B cell (primary cell): ENCODE data around the gene ZNF532. TPM values are rescaled to one million over a fixed set of nuclear protein-coding genes. Genes with fewer than 3 reads are reported as not detected.

ENCODE experiments used
- ATAC-seq: fragments of 200-7000 bp; cut with Tn5 transposase; one replicate; pipeline ENCODE4 v1.10.0; 2021; ENCODE audit warnings: low read depth, mild to moderate bottlenecking, moderate number of reproducible peaks, moderate library complexity
- CTCF ChIA-PET: fragments of 350-600 bp; sonication (Branson Sonifier 250); formaldehyde crosslinking; loops from one replicate; lab custom pipeline; 2021; ENCODE audit warnings: antibody characterized with exemption, inconsistent platforms; lab: Charles Lee
- POLR2A ChIA-PET: fragments of 350-600 bp; sonication (Branson Sonifier 250); formaldehyde crosslinking; loops from one replicate; lab custom pipeline; 2021; ENCODE audit warnings: antibody characterized with exemption; lab: Charles Lee
- DNase-seq: peaks from one replicate; pipeline ENCODE4 v3.0.0; 2013
- H2AFZ ChIP-seq: 2 replicates; pipeline ENCODE4 v1.6.1; 2012; ENCODE audit warnings: mild to moderate bottlenecking, low read depth, low read length; ENCODE audit not compliant: insufficient read depth, poor library complexity, severe bottlenecking
- H3K27ac ChIP-seq, 2 donors: 1 replicate in 1 of 2; 2 replicates in 1 of 2; pipeline ENCODE4 v1.5.1; 2012 to 2013; ENCODE audit warnings: low read length in 2 of 2, mild to moderate bottlenecking in 2 of 2, moderate library complexity in 1 of 2
- H3K27me3 ChIP-seq, 4 experiments: fragments of 200-600 bp in 1 of 4; sonication (generic) in 1 of 4; replicated peaks in 1 of 4; 1 replicate in 2 of 4; 2 replicates in 2 of 4; pipeline versions ENCODE4 v1.6.1 to v1.7.0; 2013 to 2016; ENCODE audit warnings: low read length in 3 of 4, mild to moderate bottlenecking in 2 of 4, mixed read lengths in 1 of 4, moderate library complexity in 1 of 4; ENCODE audit not compliant: insufficient read depth in 4 of 4, control insufficient read depth in 3 of 4; ENCODE audit errors: control extremely low read depth in 1 of 4
- H3K36me3 ChIP-seq, 2 experiments: replicated peaks in 1 of 2; 1 replicate in 1 of 2; 2 replicates in 1 of 2; pipeline versions ENCODE4 v1.6.1 to v1.7.1; 2013; ENCODE audit warnings: low read length in 1 of 2; ENCODE audit not compliant: insufficient read depth in 2 of 2, control insufficient read depth in 1 of 2; ENCODE audit errors: control extremely low read depth in 1 of 2, extremely low read depth in 1 of 2
- H3K4me1 ChIP-seq, 2 donors: fragments of 200-600 bp in 1 of 2; sonication (generic) in 1 of 2; 1 replicate in 1 of 2; 2 replicates in 1 of 2; pipeline versions ENCODE4 v1.5.1 to v1.6.1; 2013 to 2017; ENCODE audit warnings: low read length in 2 of 2; ENCODE audit not compliant: control insufficient read depth in 2 of 2, insufficient read depth in 2 of 2
- H3K4me2 ChIP-seq: replicated peaks from 2 replicates; pipeline ENCODE3; 2012; ENCODE audit warnings: mild to moderate bottlenecking, low read depth, low read length; ENCODE audit not compliant: poor library complexity, severe bottlenecking
- H3K4me3 ChIP-seq, 5 experiments: fragments of 200-600 bp in 1 of 5; sonication (generic) in 1 of 5; 1 replicate in 3 of 5; 2 replicates in 2 of 5; pipeline versions ENCODE4 v1.5.1 to v1.7.0; 2011 to 2016; ENCODE audit warnings: low read length in 4 of 5, mild to moderate bottlenecking in 4 of 5, low read depth in 2 of 5, control low read depth in 1 of 5, moderate library complexity in 1 of 5; ENCODE audit not compliant: insufficient read depth in 1 of 5; ENCODE audit errors: control extremely low read depth in 1 of 5, extremely low read depth in 1 of 5
- H3K79me2 ChIP-seq: fragments of 200-600 bp; sonication (generic); one replicate; pipeline ENCODE4 v1.6.0; 2016; ENCODE audit warnings: low read length; ENCODE audit not compliant: control insufficient read depth, insufficient read depth
- H3K9ac ChIP-seq: fragments of 200-600 bp; sonication (generic); 2 replicates; pipeline ENCODE4 v1.6.1; 2017; ENCODE audit warnings: mild to moderate bottlenecking, low read length, moderate library complexity
- H3K9me3 ChIP-seq, 3 donors: one replicate each; pipeline versions ENCODE4 v1.6.1 to v1.7.1; 2013; ENCODE audit warnings: low read length in 2 of 3; ENCODE audit not compliant: control insufficient read depth in 2 of 3, insufficient read depth in 1 of 3; ENCODE audit errors: control extremely low read depth in 1 of 3
- H4K20me1 ChIP-seq: 2 replicates; pipeline ENCODE4 v1.6.0; 2012; ENCODE audit warnings: mild to moderate bottlenecking, low read length; ENCODE audit not compliant: insufficient read depth, control insufficient read depth, poor library complexity, severe bottlenecking
- H3K27ac Mint-ChIP-seq: one replicate; pipeline ENCODE4 v1.8.0; 2021; ENCODE audit warnings: mixed read lengths
- H3K27me3 Mint-ChIP-seq: one replicate; pipeline ENCODE4 v1.8.0; 2021; ENCODE audit warnings: mixed read lengths
- H3K4me1 Mint-ChIP-seq: one replicate; pipeline ENCODE4 v1.8.0; 2021; ENCODE audit warnings: mixed read lengths
- H3K4me3 Mint-ChIP-seq: one replicate; pipeline ENCODE4 v1.8.0; 2021; ENCODE audit warnings: mixed read lengths
- H3K9me3 Mint-ChIP-seq: one replicate; pipeline ENCODE4 v1.8.0; 2022; ENCODE audit warnings: mixed read lengths; ENCODE audit not compliant: insufficient read depth
- CTCF ChIP-seq: fragments of 200-600 bp; IDR thresholded peaks from one replicate; pipeline ENCODE4 v1.8.0; 2022; ENCODE audit warnings: antibody characterized with exemption, mild to moderate bottlenecking
- EZH2 ChIP-seq: IDR thresholded peaks from 2 replicates; pipeline ENCODE4 v1.6.1; 2012; ENCODE audit warnings: borderline replicate concordance, low read depth, mild to moderate bottlenecking, moderate library complexity, low read length; ENCODE audit not compliant: insufficient read depth, poor library complexity, severe bottlenecking
- WGBS: methylation state at CpG from one replicate; pipeline ENCODE4 v1.1.5; 2013; ENCODE audit warnings: missing lambda C conversion rate; ENCODE audit not compliant: insufficient coverage; 5-methylcytosine and 5-hydroxymethylcytosine counted together
- intact Hi-C: fragments of 100-400 bp; cut with micrococcal nuclease; formaldehyde crosslinking; loops from one replicate; pipeline ENCODE4 v1.10.0; 2022
- polyA plus RNA-seq: library from polyadenylated mRNA; depleted of rRNA; stranded (reverse); fragments of >200 nt; gene quantifications from 2 replicates; pipeline ENCODE4 v1.2.3, GENCODE V29; 2012
- total RNA-seq, 2 donors: library from RNA; stranded (reverse); fragments of 120-200 nt in 1 of 2; gene quantifications; 1 replicate in 1 of 2; 2 replicates in 1 of 2; pipeline versions ENCODE4 v1.2.3 to v1.2.4, GENCODE V29; 2013 to 2022

The ZNF532 gene
- total and polyA plus RNA-seq, 2 donors (not counting 1 experiment from before 2014, with no cell fraction given): 58.2 to 104 TPM

- Histone ChIP-seq H3K27ac (peak overlapping the region in 1 of 2 donors; percentile 34), H3K9me3 (peaks cover 0 to 4% (median 0%) of the 10 kb centered on the region in 3 donors), H3K9ac (no peak overlapping the region), H3K4me1 (peaks cover 26 to 28% of the 10 kb centered on the region in 2 donors), H4K20me1 (no peaks in the 10 kb centered on the region), H3K4me2 (no peak overlapping the region), H3K36me3 (peaks cover 0 to 10% of the 10 kb centered on the region in 2 experiments), H3K79me2 (peaks cover 10% of the 10 kb centered on the region), H3K27me3 (no peaks in the 10 kb centered on the region), H2AFZ (no peak overlapping the region), H3K4me3 (no peak overlapping the region)
- peak overlapping the region; percentile 5 for H3K27ac Mint-ChIP-seq
- intact Hi-C loops: loop anchor here (10.0 kb wide), 4 partner anchors 94 to 306 kb away; partner anchors contain the start of gene SEC11C
- H3K27me3 Mint-ChIP-seq: no peaks in the 10 kb centered on the region
- H3K9me3 Mint-ChIP-seq: no peaks in the 10 kb centered on the region
- H3K4me1 Mint-ChIP-seq: peaks cover 44% of the 10 kb centered on the region
- no peak for DNase-seq
- WGBS: 100% methylated on average over 1 of the region's 1 CpG
- ATAC-seq: no peak
- ChIA-PET POLR2A (no interaction called here), CTCF (interaction anchor here (0.9 to 1.7 kb wide), 4 partner anchors 9 to 96 kb away, joined by 4 to 7 read pairs (median 6); no protein-coding TSS in a partner anchor)
- no peak overlapping the region for H3K4me3 Mint-ChIP-seq
- TF ChIP-seq EZH2 (no peak), CTCF (no peak)
These were observed 95.8 kb downstream of the ZNF532 start for GRCh38 chr18:58960508-58960907.

GRCh38 chr18:58960946-58961722 is 96.5 kb downstream of the ZNF532 start:
- ChIA-PET POLR2A (no interaction called here), CTCF (interaction anchor here (0.6 to 1.7 kb wide), 4 partner anchors 10 to 96 kb away, joined by 4 to 7 read pairs (median 6); no protein-coding TSS in a partner anchor)
- intact Hi-C loops: loop anchor here (10.0 kb wide), 4 partner anchors 94 to 306 kb away; partner anchors contain the start of gene SEC11C
- Mint-ChIP-seq H3K4me3 (peak overlapping the region; percentile 35), H3K27me3 (no peaks in the 10 kb centered on the region), H3K9me3 (no peaks in the 10 kb centered on the region), H3K27ac (peak overlapping the region; percentile 77), H3K4me1 (peaks cover 50% of the 10 kb centered on the region)
- Histone ChIP-seq H3K4me3 (no peak overlapping the region), H3K9ac (no peak overlapping the region), H3K27ac (peak overlapping the region in 1 of 2 donors; percentile 16), H2AFZ (no peak overlapping the region), H3K79me2 (peaks cover 16% of the 10 kb centered on the region), H3K9me3 (peaks cover 0 to 4% (median 0%) of the 10 kb centered on the region in 3 donors), H3K36me3 (peaks cover 0 to 4% of the 10 kb centered on the region in 2 experiments), H4K20me1 (no peaks in the 10 kb centered on the region), H3K27me3 (no peaks in the 10 kb centered on the region), H3K4me2 (no peak overlapping the region), H3K4me1 (peaks cover 32 to 33% of the 10 kb centered on the region in 2 donors)
- no peak for DNase-seq
- no peak for ATAC-seq
- WGBS: 85% methylated on average over 14 of the region's 14 CpGs
- TF ChIP-seq EZH2 (no peak), CTCF (no peak)
